GM19452 (cell line): ENCODE results near the gene ADGRF5.

Source experiments
- ATAC-seq: cut with Tn5 transposase; IDR thresholded peaks from one replicate; pipeline ENCODE4 v1.9.1; 2021; ENCODE audit not compliant: unreplicated experiment

Gene ADGRF5

GRCh38 chr6:46921731-46922130, at the start of gene ADGRF5:
ADGRF5 (minus strand) TSS chr6:46921938; CDS start chr6:46906762, 15,176 bp downstream.
- ATAC-seq, result no peak

GRCh38 chr6:46969206-46969605, 47.5 kb upstream of the ADGRF5 start:
- ATAC-seq, result no peak

GRCh38 chr6:46967826-46968349, 46.1 kb upstream of the ADGRF5 start:
- ATAC-seq, result no peak

GRCh38 chr6:46964716-46965519, 43.2 kb upstream of the ADGRF5 start:
- ATAC-seq, result no peak

GRCh38 chr6:46963626-46964025, 41.9 kb upstream of the ADGRF5 start:
- no peak for ATAC-seq

- ATAC-seq, result no peak
These were observed 41.3 kb upstream of the ADGRF5 start for GRCh38 chr6:46963039-46963438.

GRCh38 chr6:46961711-46962110, 40.0 kb upstream of the ADGRF5 start:
- ATAC-seq, result no peak

GRCh38 chr6:46961232-46961631, 39.5 kb upstream of the ADGRF5 start:
- no peak for ATAC-seq

- ATAC-seq, result no peak
These were observed 37.7 kb upstream of the ADGRF5 start for GRCh38 chr6:46959419-46959818.

- no peak for ATAC-seq
These were observed 34.7 kb upstream of the ADGRF5 start for GRCh38 chr6:46956409-46956808.

- ATAC-seq, result no peak
These were observed 33.2 kb upstream of the ADGRF5 start for GRCh38 chr6:46954837-46955451.

- no peak for ATAC-seq
These were observed 32.2 kb upstream of the ADGRF5 start for GRCh38 chr6:46953921-46954320.

GRCh38 chr6:46949632-46950280, 28.0 kb upstream of the ADGRF5 start:
- ATAC-seq, result no peak

GRCh38 chr6:46948699-46949098, 27.0 kb upstream of the ADGRF5 start:
- no peak for ATAC-seq

- ATAC-seq, result no peak
These were observed 25.8 kb upstream of the ADGRF5 start for GRCh38 chr6:46947497-46947896.

- no peak for ATAC-seq
These were observed 18.9 kb upstream of the ADGRF5 start for GRCh38 chr6:46940433-46941226.

GRCh38 chr6:46937642-46938041, 15.9 kb upstream of the ADGRF5 start:
- no peak for ATAC-seq

GRCh38 chr6:46935687-46936086, 13.9 kb upstream of the ADGRF5 start:
- ATAC-seq, result no peak

- no peak for ATAC-seq
These were observed 12.0 kb upstream of the ADGRF5 start for GRCh38 chr6:46933751-46934150.

- ATAC-seq, result no peak
These were observed 11.0 kb upstream of the ADGRF5 start for GRCh38 chr6:46932526-46933319.
